Measurements from ENCODE around the gene ELAPOR1.

ELAPOR1 gene

GRCh38 chr1:109149874-109150601, 36.1 kb downstream of the ELAPOR1 start:
- Histone ChIP-seq H3K4me3 (ENCODE audit: low read depth, low read length, poor library complexity, severe bottlenecking) (no peak overlapping the region), H3K4me1 (ENCODE audit: insufficient read depth, low read length, severe bottlenecking) (peaks cover 67% of the 10 kb centered on the region), H3K9ac (ENCODE audit: low read length) (no peak overlapping the region; the same call in 1 of the 2 replicates), H4K20me1 (ENCODE audit: insufficient read depth, low read length) (no peaks in the 10 kb centered on the region), H3K27me3 (ENCODE audit: insufficient read depth, low read length) (no peaks in the 10 kb centered on the region), H3K79me2 (ENCODE audit: insufficient read depth, low read length) (no peaks in the 10 kb centered on the region), H3K36me3 (ENCODE audit: insufficient read depth, low read length) (no peaks in the 10 kb centered on the region), H3K4me2 (ENCODE audit: low read length) (peak overlapping the region; percentile 19; the same call in 1 of the 2 replicates), H3F3A (ENCODE audit: insufficient read depth, low read length) (peaks cover 7% of the 10 kb centered on the region), H3K9me3 (ENCODE audit: low read length) (no peaks in the 10 kb centered on the region), H2AFZ (ENCODE audit: low read length) (no peak overlapping the region), H3K9me2 (ENCODE audit: low read depth, low read length) (no peaks in the 10 kb centered on the region), H3K27ac (ENCODE audit: low read depth, low read length, poor library complexity, severe bottlenecking) (peak overlapping the region; percentile 93)
- TF ChIP-seq CTCF (IDR thresholded peaks at IDR 0.05; ENCODE audit: low read length) (no peak), EZH2 (IDR thresholded peaks at IDR 0.05; ENCODE audit: borderline replicate concordance, low read length) (no peak)

GRCh38 chr1:109151146-109151990, 37.5 kb downstream of the ELAPOR1 start:
- no peak overlapping the region for H2AFZ ChIP-seq (ENCODE audit: low read length)
- H3K79me2 ChIP-seq (ENCODE audit: insufficient read depth, low read length), result no peaks in the 10 kb centered on the region
- peaks cover 7% of the 10 kb centered on the region for H3F3A ChIP-seq (ENCODE audit: insufficient read depth, low read length)
- no peaks in the 10 kb centered on the region for H3K27me3 ChIP-seq (ENCODE audit: insufficient read depth, low read length)
- TF ChIP-seq EZH2 (IDR thresholded peaks at IDR 0.05; ENCODE audit: borderline replicate concordance, low read length) (no peak), CTCF (IDR thresholded peaks at IDR 0.05; ENCODE audit: low read length) (no peak)
- H3K36me3 ChIP-seq (ENCODE audit: insufficient read depth, low read length), result no peaks in the 10 kb centered on the region
- no peak overlapping the region for H3K4me2 ChIP-seq (ENCODE audit: low read length)
- peak overlapping the region; percentile 93 for H3K27ac ChIP-seq (ENCODE audit: low read depth, low read length, poor library complexity, severe bottlenecking)
- no peaks in the 10 kb centered on the region for H3K9me3 ChIP-seq (ENCODE audit: low read length)
- no peak overlapping the region for H3K4me3 ChIP-seq (ENCODE audit: low read depth, low read length, poor library complexity, severe bottlenecking)
- H4K20me1 ChIP-seq (ENCODE audit: insufficient read depth, low read length), result no peaks in the 10 kb centered on the region
- H3K4me1 ChIP-seq (ENCODE audit: insufficient read depth, low read length, severe bottlenecking), result peaks cover 76% of the 10 kb centered on the region
- H3K9me2 ChIP-seq (ENCODE audit: low read depth, low read length), result no peaks in the 10 kb centered on the region
- H3K9ac ChIP-seq (ENCODE audit: low read length), result peak overlapping the region; percentile 12; the same call in 1 of the 2 replicates

- Histone ChIP-seq H3K4me2 (ENCODE audit: low read length) (no peak overlapping the region), H3K27ac (ENCODE audit: low read depth, low read length, poor library complexity, severe bottlenecking) (peak overlapping the region; percentile 93), H3K79me2 (ENCODE audit: insufficient read depth, low read length) (no peaks in the 10 kb centered on the region)
These were observed 38.3 kb downstream of the ELAPOR1 start for GRCh38 chr1:109152196-109152595.

More at GRCh38 chr1:109152196-109152595, 38.3 kb downstream of the ELAPOR1 start:
- no peaks in the 10 kb centered on the region for H3K36me3 ChIP-seq (ENCODE audit: insufficient read depth, low read length)
- no peak for TF ChIP-seq CTCF (IDR thresholded peaks at IDR 0.05; ENCODE audit: low read length)
- TF ChIP-seq EZH2 (IDR thresholded peaks at IDR 0.05; ENCODE audit: borderline replicate concordance, low read length), result no peak
- no peaks in the 10 kb centered on the region for H3K9me3 ChIP-seq (ENCODE audit: low read length)
- H3K9me2 ChIP-seq (ENCODE audit: low read depth, low read length), result no peaks in the 10 kb centered on the region
- H3K4me1 ChIP-seq (ENCODE audit: insufficient read depth, low read length, severe bottlenecking), result peaks cover 84% of the 10 kb centered on the region
- H3K4me3 ChIP-seq (ENCODE audit: low read depth, low read length, poor library complexity, severe bottlenecking), result no peak overlapping the region
- no peaks in the 10 kb centered on the region for H3K27me3 ChIP-seq (ENCODE audit: insufficient read depth, low read length)
- no peak overlapping the region for H3K9ac ChIP-seq (ENCODE audit: low read length)
- H2AFZ ChIP-seq (ENCODE audit: low read length), result no peak overlapping the region
- H3F3A ChIP-seq (ENCODE audit: insufficient read depth, low read length), result peaks cover 7% of the 10 kb centered on the region
- no peaks in the 10 kb centered on the region for H4K20me1 ChIP-seq (ENCODE audit: insufficient read depth, low read length)
